Epithelial cell of esophagus (primary cell): ENCODE data around the gene PDE4B.

Experiments used
- DNase-seq: peaks from one replicate; pipeline ENCODE4 v3.0.0; 2010; ENCODE audit warnings: low read depth
- H3K4me3 ChIP-seq: 2 replicates; pipeline ENCODE4 v1.5.1; 2011; ENCODE audit warnings: mild to moderate bottlenecking, low read length, control low read depth
- CTCF ChIP-seq: IDR thresholded peaks from 2 replicates; pipeline ENCODE4 v1.5.1; 2011; ENCODE audit warnings: low read depth, mild to moderate bottlenecking, low read length, control low read depth, inconsistent platforms; ENCODE audit not compliant: insufficient read depth; ENCODE audit errors: missing control alignments

Gene PDE4B

GRCh38 chr1:66346057-66346795 is 553.5 kb downstream of the PDE4B start:
- TF ChIP-seq CTCF: no peak
- no peak overlapping the region for H3K4me3 ChIP-seq
- DNase-seq: peak; percentile 69

- no peak for TF ChIP-seq CTCF
- DNase-seq: no peak
- no peak overlapping the region for H3K4me3 ChIP-seq
These were observed 554.2 kb downstream of the PDE4B start for GRCh38 chr1:66346873-66347272.

- DNase-seq: no peak
- no peak overlapping the region for H3K4me3 ChIP-seq
- no peak for TF ChIP-seq CTCF
These were observed 556.1 kb downstream of the PDE4B start for GRCh38 chr1:66348776-66349175.

- TF ChIP-seq CTCF: no peak
- DNase-seq: no peak
- no peak overlapping the region for H3K4me3 ChIP-seq
These were observed 556.5 kb downstream of the PDE4B start for GRCh38 chr1:66349242-66349641.

GRCh38 chr1:66350001-66350547 is 557.4 kb downstream of the PDE4B start:
- no peak for DNase-seq
- H3K4me3 ChIP-seq: no peak overlapping the region
- no peak for TF ChIP-seq CTCF

- H3K4me3 ChIP-seq: no peak overlapping the region
- TF ChIP-seq CTCF: no peak
- DNase-seq: no peak
These were observed 558.8 kb downstream of the PDE4B start for GRCh38 chr1:66351478-66351877.

GRCh38 chr1:66351913-66352312 is 559.2 kb downstream of the PDE4B start:
- TF ChIP-seq CTCF: no peak
- no peak overlapping the region for H3K4me3 ChIP-seq
- no peak for DNase-seq
